Kidney capillary endothelial cell (primary cell): Measurements from ENCODE around the gene RUSC1.
"Not testable (repeated sequence)": the region's sequence is repeated elsewhere in the genome, so short reads cannot be mapped to it uniquely, and the experiment has no call there.

Experiments
- DNase-seq: peaks from one replicate; pipeline ENCODE4 v3.0.0-alpha.2; 2018; ENCODE audit warnings: low spot score

Gene RUSC1

DNA sequence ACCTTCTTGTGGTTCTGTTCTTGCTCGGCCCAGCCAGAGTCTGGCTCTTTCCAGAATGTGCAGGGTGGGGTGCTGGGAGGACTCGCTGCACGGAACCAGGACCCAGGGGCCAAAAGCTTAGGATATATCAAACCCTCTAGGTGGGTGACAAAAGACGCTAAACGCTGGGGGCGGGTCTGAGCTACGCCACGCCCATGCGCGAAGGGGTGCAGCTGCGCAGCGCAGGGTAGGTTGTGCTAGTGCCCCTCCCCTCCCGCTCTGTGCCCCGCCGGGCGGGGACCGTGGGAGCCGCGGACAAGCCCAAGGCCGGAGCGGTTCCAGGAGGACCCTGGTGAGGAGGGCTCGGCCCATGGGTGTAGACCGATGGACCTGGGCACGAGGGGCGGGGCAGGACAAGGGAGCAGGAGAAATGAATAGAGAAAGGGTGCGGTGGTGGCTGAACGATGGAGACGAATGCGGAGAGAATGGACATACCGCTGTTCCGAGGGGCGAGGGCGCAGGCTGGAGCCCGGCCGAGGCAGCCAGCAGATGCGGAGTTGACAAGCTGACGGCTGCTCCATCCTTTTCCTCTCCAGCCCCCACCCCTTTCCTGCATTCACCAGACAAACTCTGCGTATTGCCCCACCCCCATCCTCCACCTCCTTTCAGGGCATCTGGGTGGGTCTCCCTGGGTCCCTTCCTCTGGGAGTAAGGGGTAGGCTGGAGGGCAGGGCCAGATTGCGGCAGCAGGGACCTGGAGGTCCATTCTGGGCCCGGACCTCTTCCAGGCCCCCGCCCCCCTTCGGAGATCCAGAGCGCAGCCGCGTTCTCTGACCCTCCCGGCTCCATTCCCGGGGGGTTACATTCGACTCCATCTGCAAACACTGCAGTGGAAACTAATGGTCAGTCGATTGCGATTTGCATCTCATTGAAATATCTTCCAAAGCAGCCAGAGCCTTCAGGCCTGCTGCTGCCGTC is at the start of gene RUSC1:
RUSC1 (plus strand) TSS at position 234 of the 957 bp plus-strand sequence. CDS start 880 bp downstream, outside the sequence.
- DNase-seq = no peak

- DNase-seq = peak; percentile 39
Measured at GRCh38 chr1:155272466-155273342, 48.0 kb upstream of the RUSC1 start.

- peak; percentile 94 for DNase-seq
Measured at GRCh38 chr1:155273343-155274245, 47.1 kb upstream of the RUSC1 start, which contains the start of gene CLK2. TSS of gene CLK2 (minus strand) at chr1:155273504. CDS start at chr1:155270977, 2,527 bp downstream.

GRCh38 chr1:155277070-155277901 is 43.4 kb upstream of the RUSC1 start, which contains the start of gene HCN3:
TSS of gene HCN3 (plus strand) at chr1:155277463. CDS start at chr1:155277591, 128 bp downstream.
- peak; percentile 93 for DNase-seq

DNA sequence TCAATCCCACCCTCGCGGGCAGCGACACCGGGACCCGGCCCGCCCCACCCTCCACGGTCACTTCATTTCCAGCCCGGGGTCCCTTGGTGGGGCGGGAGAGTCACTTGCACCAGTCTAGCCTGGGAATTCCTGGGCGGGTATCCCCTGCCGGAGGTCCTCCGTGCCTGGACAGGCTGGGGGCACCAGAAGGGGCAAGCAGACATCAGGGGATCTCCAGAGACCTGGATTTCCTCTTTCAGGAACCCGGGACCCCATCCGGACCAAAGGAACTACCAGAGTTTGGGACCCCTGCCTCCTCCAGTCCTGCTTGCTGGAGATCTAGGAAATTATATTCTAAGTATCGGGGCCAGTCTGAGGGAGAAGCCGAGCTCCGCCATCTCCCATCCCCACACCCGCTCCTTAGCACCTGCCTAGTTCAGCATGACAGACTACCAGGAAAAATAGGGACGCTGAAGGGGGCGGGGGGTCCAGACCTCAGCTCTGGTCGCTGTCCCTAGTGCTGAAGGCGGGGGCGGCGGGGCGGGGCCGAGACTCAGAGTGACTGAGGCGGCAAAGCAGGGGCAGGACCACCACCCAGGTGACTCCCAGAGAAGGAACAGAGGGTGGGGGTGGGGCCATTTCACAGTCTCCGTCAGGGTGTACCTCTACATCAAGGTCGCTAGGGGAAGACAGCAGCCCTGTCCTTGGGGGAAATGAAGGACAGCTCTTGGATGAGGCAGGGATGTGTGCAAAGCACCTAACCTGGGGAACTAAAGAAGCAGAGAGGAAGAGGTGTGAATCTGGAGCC is 42.6 kb upstream of the RUSC1 start:
- no peak for DNase-seq

DNA sequence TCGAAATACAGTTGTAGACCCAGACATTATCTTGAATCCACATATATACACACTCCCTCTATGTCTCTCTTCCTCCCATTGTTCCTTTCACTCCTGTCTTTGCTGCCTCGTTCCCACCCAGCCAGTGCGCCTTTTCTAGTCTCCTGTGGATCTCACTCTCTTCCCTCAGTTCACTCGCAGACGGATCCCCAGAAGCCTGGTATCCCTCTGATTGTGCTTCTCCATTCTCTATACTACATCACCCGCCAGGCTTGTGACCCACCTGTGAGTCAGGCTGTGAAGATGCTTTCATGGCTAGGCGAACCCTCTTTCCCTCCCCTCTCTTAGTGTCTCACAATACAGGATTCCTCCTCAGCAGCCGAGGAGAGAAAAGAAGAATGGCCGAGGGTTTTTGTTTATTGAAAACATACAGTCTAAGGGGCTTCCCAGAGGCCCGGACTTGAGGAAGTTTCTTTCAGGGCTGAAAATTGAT is 42.0 kb upstream of the RUSC1 start:
- no peak for DNase-seq

DNA sequence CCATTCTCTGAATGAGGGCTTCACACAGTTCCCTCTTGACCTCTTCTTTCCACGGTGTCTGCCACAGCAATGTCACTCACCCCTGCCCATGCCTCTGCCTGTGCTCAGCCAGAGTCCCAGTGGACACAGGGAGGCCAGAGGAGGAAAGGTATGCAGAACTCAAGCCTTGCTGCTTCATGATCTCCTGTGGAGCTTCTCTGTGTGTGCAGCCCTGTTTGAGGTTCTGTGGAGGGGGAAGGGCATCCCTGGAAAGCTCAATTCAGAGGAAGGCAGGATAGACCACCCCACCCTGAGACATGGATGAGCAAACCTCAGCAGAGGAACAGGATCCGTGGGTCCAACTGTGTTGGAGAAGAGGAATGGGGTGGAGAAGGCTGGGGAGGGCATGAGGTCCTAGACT is 41.4 kb upstream of the RUSC1 start:
- no peak for DNase-seq

DNA sequence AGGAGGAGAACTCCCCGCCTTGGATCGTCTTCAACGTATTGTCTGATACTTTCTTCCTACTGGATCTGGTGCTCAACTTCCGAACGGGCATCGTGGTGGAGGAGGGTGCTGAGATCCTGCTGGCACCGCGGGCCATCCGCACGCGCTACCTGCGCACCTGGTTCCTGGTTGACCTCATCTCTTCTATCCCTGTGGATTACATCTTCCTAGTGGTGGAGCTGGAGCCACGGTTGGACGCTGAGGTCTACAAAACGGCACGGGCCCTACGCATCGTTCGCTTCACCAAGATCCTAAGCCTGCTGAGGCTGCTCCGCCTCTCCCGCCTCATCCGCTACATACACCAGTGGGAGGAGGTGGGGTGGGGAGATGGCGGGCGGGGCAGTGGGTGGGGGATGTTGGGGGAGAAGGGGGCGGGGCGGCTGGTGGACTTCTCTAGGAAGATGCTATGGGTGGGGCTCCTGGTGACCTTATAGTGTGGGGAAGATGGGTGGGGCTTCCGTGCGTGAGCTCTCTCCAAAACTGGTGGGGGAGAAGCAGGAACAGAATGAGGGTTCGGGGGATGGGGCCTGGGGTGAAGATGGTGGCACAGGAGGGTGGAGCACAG is 38.1 kb upstream of the RUSC1 start:
- DNase-seq = no peak

- DNase-seq = no peak
Measured at GRCh38 chr1:155284476-155284875, 36.2 kb upstream of the RUSC1 start.

DNA sequence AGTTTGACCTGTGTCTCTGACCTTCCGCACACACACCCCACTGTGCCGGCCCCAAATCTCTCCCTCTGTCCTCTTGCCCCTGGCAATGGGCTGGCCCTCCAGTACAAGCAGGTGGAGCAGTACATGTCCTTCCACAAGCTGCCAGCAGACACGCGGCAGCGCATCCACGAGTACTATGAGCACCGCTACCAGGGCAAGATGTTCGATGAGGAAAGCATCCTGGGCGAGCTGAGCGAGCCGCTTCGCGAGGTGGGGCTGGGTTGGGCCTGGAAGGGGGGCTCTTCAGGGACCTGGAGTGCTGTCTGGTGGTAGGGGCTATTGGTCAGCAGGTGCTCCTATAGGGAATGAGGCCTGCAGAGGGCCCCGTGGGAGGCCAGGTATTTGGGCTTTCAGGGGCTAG is 35.6 kb upstream of the RUSC1 start:
- no peak for DNase-seq

DNA sequence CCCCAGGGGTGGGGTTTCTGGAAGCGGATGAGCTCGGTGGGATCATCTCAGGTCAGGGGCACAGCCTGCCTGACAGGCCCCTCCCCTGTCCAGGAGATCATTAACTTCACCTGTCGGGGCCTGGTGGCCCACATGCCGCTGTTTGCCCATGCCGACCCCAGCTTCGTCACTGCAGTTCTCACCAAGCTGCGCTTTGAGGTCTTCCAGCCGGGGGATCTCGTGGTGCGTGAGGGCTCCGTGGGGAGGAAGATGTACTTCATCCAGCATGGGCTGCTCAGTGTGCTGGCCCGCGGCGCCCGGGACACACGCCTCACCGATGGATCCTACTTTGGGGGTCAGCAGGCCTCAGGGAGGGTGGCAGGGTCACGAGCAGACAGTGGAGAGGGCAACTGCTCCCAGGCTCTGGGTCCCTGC is 35.1 kb upstream of the RUSC1 start:
- no peak for DNase-seq

GRCh38 chr1:155286544-155286943 is 34.1 kb upstream of the RUSC1 start:
- no peak for DNase-seq

- no peak for DNase-seq
Measured at GRCh38 chr1:155287987-155288543, 32.6 kb upstream of the RUSC1 start.

DNA sequence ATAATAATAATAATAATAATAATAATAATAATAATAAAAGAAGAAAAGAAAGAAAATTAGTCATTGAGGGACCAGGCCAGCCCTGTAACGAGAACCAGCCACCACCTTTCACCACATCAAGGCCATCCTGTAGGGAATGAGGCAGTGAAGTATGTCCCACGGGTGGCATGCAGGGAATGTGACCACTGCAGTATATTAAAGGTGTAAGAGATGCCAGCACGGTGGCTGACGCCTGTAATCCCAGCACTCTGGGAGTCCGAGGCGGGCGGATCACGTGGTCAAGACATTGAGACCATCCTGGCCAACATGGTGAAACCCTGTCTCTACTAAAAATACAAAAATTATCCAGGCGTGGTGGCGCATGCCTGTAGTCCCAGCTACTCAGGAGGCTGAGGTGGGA is 29.7 kb upstream of the RUSC1 start:
- DNase-seq = not testable (repeated sequence)

- DNase-seq = no peak
Measured at GRCh38 chr1:155293086-155293749, 27.5 kb upstream of the RUSC1 start.

DNA sequence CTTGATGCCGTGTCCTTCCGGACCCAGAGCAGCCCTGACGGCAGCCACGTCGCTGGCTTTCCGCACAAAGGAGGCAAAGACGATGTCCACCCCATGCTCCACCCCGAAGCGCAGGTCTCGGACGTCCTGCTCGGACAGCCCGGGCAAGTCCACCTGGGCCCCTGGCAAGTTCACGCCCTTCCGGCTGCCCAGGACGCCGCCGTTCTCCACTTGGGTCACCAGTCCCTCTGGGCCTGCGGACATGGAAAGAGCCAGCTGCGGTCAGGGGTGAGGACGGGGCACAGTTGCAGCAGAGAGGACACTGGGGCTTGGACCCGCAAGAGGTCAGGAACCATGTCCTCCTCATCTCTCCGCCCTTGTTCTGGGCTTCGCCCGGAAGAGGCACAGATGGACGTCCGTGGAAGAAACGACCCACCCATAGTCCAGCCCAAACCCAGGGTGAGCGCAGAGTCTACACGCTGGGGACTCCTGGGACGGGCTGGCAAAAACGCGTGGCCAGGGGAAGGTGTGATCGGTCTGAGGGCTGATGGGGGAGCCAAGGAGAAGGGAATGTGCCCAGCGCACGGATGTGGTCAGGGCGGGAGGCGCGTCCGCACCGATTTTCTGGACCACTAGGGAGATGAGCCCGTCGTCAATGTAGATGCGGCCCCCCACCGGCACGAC is 26.0 kb upstream of the RUSC1 start:
- DNase-seq = no peak

GRCh38 chr1:155295183-155295941 is 25.3 kb upstream of the RUSC1 start:
- DNase-seq = no peak
